ENCODE data around the gene C3orf20. TPM values are rescaled to one million over a fixed set of nuclear protein-coding genes. Genes with fewer than 3 reads are reported as not detected.
"Not testable (repeated sequence)": the region's sequence is repeated elsewhere in the genome, so short reads cannot be mapped to it uniquely, and the experiment has no call there.

The C3orf20 gene
- total RNA-seq, 1 donor from 2014 or later, result 0.13 TPM

DNA sequence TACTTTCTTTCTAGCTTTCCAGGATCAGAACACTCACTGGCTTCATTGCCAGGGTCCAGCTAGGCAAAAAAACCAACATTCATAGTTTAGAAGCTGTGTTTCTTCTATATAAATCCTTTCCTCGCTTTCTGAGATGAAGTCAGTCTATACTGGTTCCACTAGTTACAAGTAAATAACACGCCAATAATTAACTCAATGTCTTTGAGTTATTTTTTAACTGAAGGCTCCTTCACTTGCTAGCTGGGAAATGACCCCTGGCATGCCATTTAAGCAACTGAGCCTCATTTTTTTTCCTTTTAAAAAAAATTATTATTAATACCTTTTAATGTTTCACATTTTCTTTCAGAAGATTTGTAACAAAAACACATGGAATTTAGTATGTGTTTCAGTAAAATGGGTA is 25.5 kb upstream of the C3orf20 start:
- Mint-ChIP-seq H3K27ac (ENCODE audit: unreplicated experiment) (no peak overlapping the region), H3K36me3 (ENCODE audit: low read depth, unreplicated experiment) (peaks cover 7% of the 10 kb centered on the region), H3K9me3 (ENCODE audit: unreplicated experiment) (no peaks in the 10 kb centered on the region), H3K4me1 (ENCODE audit: unreplicated experiment) (peaks cover 32% of the 10 kb centered on the region), H3K4me3 (ENCODE audit: unreplicated experiment) (no peak overlapping the region), H3K27me3 (ENCODE audit: unreplicated experiment) (no peaks in the 10 kb centered on the region)
- TF ChIP-seq, protein P1, sequence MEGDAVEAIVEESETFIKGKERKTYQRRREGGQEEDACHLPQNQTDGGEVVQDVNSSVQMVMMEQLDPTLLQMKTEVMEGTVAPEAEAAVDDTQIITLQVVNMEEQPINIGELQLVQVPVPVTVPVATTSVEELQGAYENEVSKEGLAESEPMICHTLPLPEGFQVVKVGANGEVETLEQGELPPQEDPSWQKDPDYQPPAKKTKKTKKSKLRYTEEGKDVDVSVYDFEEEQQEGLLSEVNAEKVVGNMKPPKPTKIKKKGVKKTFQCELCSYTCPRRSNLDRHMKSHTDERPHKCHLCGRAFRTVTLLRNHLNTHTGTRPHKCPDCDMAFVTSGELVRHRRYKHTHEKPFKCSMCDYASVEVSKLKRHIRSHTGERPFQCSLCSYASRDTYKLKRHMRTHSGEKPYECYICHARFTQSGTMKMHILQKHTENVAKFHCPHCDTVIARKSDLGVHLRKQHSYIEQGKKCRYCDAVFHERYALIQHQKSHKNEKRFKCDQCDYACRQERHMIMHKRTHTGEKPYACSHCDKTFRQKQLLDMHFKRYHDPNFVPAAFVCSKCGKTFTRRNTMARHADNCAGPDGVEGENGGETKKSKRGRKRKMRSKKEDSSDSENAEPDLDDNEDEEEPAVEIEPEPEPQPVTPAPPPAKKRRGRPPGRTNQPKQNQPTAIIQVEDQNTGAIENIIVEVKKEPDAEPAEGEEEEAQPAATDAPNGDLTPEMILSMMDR (IDR thresholded peaks at IDR 0.05; ENCODE audit: unreplicated experiment), result no peak
- no peak for DNase-seq (ENCODE audit: low spot score)

DNA sequence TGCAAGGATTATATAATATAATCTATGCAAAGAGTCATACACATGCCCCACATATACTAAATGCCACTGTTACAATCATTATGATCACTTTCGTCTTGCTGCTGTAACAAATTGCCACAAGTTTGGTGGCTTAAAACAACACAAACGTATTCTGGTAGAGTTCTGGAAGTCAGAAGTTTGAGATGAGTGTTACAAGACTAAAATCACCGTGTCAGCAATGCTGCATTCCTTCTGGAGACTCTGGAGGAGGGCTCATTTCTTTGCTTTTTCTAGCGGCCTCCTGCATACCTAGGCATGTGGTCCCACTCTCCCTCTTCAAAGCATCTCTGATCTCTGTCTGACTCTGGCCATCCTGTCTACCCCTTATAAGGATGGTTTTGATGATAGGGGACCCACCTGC is 24.7 kb upstream of the C3orf20 start:
- peak overlapping the region; percentile 82 for H3K27ac Mint-ChIP-seq (ENCODE audit: unreplicated experiment)
- peak overlapping the region; percentile 58 for H3K4me3 Mint-ChIP-seq (ENCODE audit: unreplicated experiment)
- H3K4me1 Mint-ChIP-seq (ENCODE audit: unreplicated experiment), result peaks cover 32% of the 10 kb centered on the region
- H3K36me3 Mint-ChIP-seq (ENCODE audit: low read depth, unreplicated experiment), result peaks cover 8% of the 10 kb centered on the region
- H3K27me3 Mint-ChIP-seq (ENCODE audit: unreplicated experiment), result no peaks in the 10 kb centered on the region
- no peaks in the 10 kb centered on the region for H3K9me3 Mint-ChIP-seq (ENCODE audit: unreplicated experiment)
- TF ChIP-seq, protein P1 (IDR thresholded peaks at IDR 0.05; ENCODE audit: unreplicated experiment), result no peak
- DNase-seq (ENCODE audit: low spot score), result no peak

- Mint-ChIP-seq H3K27me3 (ENCODE audit: unreplicated experiment) (no peaks in the 10 kb centered on the region), H3K9me3 (ENCODE audit: unreplicated experiment) (no peaks in the 10 kb centered on the region), H3K36me3 (ENCODE audit: low read depth, unreplicated experiment) (peaks cover 10% of the 10 kb centered on the region), H3K4me3 (ENCODE audit: unreplicated experiment) (peak within 1 kb of the TSS; percentile 99), H3K4me1 (ENCODE audit: unreplicated experiment) (peaks cover 32% of the 10 kb centered on the region), H3K27ac (ENCODE audit: unreplicated experiment) (peak within 1 kb of the TSS; percentile 99)
- peak; percentile 89 for DNase-seq (ENCODE audit: low spot score)
- TF ChIP-seq, protein P1 (IDR thresholded peaks at IDR 0.05; ENCODE audit: unreplicated experiment), result no peak
Measured at GRCh38 chr3:14651440-14652251, 23.3 kb upstream of the C3orf20 start, which contains the start of gene CCDC174. TSS of gene CCDC174 (plus strand) at chr3:14651762. CDS start at chr3:14651837, 75 bp downstream.

DNA sequence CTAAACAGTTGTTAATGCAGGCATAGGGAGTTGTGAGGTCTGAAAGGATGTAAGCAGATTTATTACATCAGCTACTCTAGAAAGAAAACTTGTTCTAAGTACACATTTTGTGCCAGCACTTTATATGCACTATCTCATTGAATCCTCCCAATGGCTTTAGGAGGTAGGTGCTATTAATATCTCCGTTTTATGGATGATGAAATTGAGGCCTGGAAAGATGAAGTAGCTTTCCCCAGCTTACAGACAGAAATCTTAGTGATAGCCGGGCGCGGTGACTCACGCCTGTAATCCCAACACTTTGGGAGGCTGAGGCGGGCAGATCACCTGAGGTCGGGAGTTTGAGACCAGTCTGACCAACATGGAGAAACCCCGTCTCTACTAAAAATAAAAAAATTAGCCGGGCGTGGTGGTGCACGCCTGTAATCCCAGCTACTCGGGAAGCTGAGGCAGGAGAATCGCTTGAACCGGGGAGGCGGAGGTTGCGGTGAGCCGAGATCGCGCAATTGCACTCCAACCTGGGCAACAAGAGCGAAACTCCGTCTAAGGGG is 22.5 kb upstream of the C3orf20 start:
- not testable (repeated sequence) for H3K27me3 Mint-ChIP-seq (ENCODE audit: unreplicated experiment); DNase-seq (ENCODE audit: low spot score); H3K9me3 Mint-ChIP-seq (ENCODE audit: unreplicated experiment); H3K36me3 Mint-ChIP-seq (ENCODE audit: low read depth, unreplicated experiment)
- H3K4me1 Mint-ChIP-seq (ENCODE audit: unreplicated experiment), result peaks cover 35% of the 10 kb centered on the region
- peak overlapping the region; percentile 99 for H3K27ac Mint-ChIP-seq (ENCODE audit: unreplicated experiment)
- peak overlapping the region; percentile 99 for H3K4me3 Mint-ChIP-seq (ENCODE audit: unreplicated experiment)

DNA sequence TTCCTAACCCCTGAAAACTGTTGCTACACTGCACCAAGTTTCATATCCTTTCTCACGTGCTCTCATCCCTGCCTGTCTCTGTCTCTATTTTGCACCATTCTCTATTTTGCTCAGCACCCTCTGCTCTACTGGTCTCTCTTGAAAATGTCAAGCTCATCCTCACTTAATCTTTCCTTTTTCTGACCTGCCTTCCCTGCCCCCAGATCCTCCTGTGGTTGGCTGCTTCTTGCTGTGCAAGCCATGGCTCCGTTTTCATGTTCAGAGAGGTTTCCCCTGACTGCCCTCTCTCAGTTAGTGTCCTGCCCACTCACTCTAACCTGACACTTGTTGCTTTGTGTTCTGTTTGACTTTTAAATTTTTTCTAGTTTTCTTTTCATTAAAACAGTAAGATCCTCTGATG is 17.4 kb upstream of the C3orf20 start:
- Mint-ChIP-seq H3K27me3 (ENCODE audit: unreplicated experiment) (no peaks in the 10 kb centered on the region), H3K4me1 (ENCODE audit: unreplicated experiment) (peaks cover 9% of the 10 kb centered on the region), H3K4me3 (ENCODE audit: unreplicated experiment) (peak overlapping the region; percentile 4), H3K27ac (ENCODE audit: unreplicated experiment) (no peak overlapping the region), H3K9me3 (ENCODE audit: unreplicated experiment) (no peaks in the 10 kb centered on the region), H3K36me3 (ENCODE audit: low read depth, unreplicated experiment) (peaks cover 32% of the 10 kb centered on the region)
- TF ChIP-seq, protein P1 (IDR thresholded peaks at IDR 0.05; ENCODE audit: unreplicated experiment), result no peak
- no peak for DNase-seq (ENCODE audit: low spot score)
